Subcutaneous adipose tissue (tissue), 4 donors: ENCODE results near the gene DMAP1. TPM values are rescaled to one million over a fixed set of nuclear protein-coding genes. Genes with fewer than 3 reads are reported as not detected.

Source experiments
- total RNA-seq, 4 donors: library from RNA; depleted of rRNA; stranded (reverse); fragments of >200 nt; gene quantifications; one replicate each; pipeline ENCODE4 v1.1.0, GENCODE V29; 2016
- TF ChIP-seq, protein P1 (sequence below): fragments of 450-650 bp; IDR thresholded peaks from one replicate; pipeline ENCODE4 v1.5.1; 2016; ENCODE audit warnings: low read depth, mild to moderate bottlenecking, control low read depth, antibody characterized with exemption, moderate library complexity

Gene DMAP1
- total RNA-seq, 4 donors from 2014 or later: 20.7 to 58.0 (median 38.3) TPM

GRCh38 chr1:44250068-44250781 is 37.0 kb downstream of the DMAP1 start:
- TF ChIP-seq, protein P1, sequence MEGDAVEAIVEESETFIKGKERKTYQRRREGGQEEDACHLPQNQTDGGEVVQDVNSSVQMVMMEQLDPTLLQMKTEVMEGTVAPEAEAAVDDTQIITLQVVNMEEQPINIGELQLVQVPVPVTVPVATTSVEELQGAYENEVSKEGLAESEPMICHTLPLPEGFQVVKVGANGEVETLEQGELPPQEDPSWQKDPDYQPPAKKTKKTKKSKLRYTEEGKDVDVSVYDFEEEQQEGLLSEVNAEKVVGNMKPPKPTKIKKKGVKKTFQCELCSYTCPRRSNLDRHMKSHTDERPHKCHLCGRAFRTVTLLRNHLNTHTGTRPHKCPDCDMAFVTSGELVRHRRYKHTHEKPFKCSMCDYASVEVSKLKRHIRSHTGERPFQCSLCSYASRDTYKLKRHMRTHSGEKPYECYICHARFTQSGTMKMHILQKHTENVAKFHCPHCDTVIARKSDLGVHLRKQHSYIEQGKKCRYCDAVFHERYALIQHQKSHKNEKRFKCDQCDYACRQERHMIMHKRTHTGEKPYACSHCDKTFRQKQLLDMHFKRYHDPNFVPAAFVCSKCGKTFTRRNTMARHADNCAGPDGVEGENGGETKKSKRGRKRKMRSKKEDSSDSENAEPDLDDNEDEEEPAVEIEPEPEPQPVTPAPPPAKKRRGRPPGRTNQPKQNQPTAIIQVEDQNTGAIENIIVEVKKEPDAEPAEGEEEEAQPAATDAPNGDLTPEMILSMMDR: no peak

DNA sequence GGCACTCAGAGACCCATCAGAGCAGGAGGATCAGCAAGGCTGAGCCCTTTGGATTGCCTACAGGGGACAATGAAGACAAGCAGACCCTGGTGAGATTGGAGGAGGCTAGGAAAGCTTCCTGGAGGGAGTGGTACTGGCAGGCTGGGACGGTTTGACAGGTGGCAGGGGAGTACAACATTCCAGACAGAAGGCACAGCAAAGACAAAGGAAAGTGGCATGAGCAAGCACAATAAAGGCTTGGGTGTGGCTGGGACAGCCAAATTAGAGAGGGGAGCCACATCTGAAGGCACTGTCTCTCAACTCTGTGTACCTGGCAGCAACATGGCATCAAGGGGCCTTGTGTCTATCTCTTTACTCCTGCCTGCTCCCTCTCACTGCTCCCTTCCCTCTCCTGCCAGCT is 38.2 kb downstream of the DMAP1 start:
- TF ChIP-seq, protein P1: no peak

DNA sequence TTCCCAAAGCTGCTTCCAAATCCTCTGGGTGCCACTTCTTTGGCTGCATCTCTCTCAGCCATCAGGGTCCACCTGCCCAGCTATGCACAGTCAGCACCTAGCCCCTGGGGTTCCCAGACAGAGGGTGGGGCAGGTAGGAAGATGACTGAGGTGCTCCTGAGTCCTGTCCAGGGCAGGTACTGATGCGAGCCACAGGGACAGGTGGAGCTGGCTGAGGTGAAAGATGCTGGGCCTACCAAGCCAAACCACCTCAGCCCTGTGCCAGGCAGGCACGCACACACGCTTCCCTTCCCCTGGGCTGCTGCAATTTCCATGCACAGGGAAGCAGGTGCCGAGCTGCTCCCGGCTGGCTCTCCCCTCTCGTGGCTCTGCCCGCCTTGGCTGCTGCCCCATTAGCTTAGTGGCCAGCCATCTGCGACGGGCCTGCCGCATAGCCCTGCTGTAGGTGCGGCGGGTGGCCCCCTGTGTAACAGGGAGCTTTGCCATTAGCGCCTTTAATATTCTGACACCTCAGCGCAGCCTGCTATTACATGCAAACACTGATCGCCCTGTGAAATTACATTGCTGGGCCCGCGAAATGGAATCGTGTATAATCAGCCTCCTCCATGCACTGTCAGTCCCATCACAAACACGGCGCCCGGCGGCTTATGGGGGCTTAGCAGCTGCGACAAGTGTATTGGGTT is 38.9 kb downstream of the DMAP1 start:
- TF ChIP-seq, protein P1: no peak

- TF ChIP-seq, protein P1: no peak
Observed at GRCh38 chr1:44254392-44254910, 41.2 kb downstream of the DMAP1 start.

DNA sequence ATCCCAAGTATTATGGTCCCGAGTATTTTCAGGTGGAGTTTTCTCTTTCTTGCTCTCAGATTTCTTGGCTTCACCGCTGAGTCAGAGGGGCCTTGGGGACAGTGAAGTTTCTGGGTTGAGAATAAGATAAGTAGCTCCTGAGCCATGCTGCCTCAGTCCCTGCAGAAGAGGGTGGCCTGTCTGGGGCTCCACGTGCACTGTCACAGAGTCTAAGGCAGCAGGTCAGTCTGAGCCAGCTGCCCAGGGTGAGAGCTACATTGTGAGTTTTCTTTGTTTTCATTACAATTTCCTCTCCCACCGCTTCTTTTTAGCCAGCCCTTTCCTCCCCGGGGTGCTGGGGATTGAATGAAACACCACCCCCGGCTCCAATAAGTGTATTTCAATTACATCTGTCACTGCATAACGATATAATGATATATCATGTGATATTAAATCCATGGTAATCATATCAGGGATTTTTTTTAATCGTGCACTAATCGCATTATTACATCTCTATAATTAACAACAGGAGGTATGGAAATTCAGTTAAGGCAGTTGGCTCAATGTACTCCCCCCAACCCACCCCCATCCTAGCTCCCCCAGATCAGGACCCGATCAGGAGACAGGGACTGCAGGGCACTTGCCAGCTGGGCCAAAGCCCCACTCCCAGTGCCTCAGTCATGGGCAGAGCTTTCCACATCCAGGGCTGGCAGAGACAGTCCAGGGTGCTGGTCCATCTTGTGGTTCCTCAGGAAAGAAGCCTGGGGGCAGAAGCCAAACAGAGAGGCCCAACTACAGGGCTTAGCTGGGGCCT is 43.7 kb downstream of the DMAP1 start:
- TF ChIP-seq, protein P1: no peak

- TF ChIP-seq, protein P1: no peak
Observed at GRCh38 chr1:44259090-44259489, 45.8 kb downstream of the DMAP1 start.

- TF ChIP-seq, protein P1: no peak
Observed at GRCh38 chr1:44260792-44261170, 47.5 kb downstream of the DMAP1 start.
